GM04503 (cell line): ENCODE results near the gene MAIP1.
"Not testable (repeated sequence)": the region's sequence is repeated elsewhere in the genome, so short reads cannot be mapped to it uniquely, and the experiment has no call there.

Source experiments
- DNase-seq: peaks from one replicate; pipeline ENCODE4 v3.0.0-alpha.2; 2012; ENCODE audit warnings: low read depth

MAIP1 gene

GRCh38 chr2:199955339-199956061, at the start of gene MAIP1, which contains the start of gene TYW5:
Gene MAIP1, plus strand, starts transcription at chr2:199955582. Its CDS starts 217 bp downstream, at chr2:199955799.
Gene TYW5, minus strand, starts transcription at chr2:199955491. Its CDS starts 21 bp downstream, at chr2:199955470.
- DNase-seq = peak; percentile 47

- no peak for DNase-seq
Observed at GRCh38 chr2:199907008-199907714, 48.2 kb upstream of the MAIP1 start.

- no peak for DNase-seq
Observed at GRCh38 chr2:199910338-199911051, 44.9 kb upstream of the MAIP1 start.

- peak; percentile 74 for DNase-seq
Observed at GRCh38 chr2:199911052-199911876, 44.1 kb upstream of the MAIP1 start, which contains the start of gene C2orf69. Gene C2orf69, plus strand, starts transcription at chr2:199911293. Its CDS starts 146 bp downstream, at chr2:199911439.

- no peak for DNase-seq
Observed at GRCh38 chr2:199911877-199912161, 43.6 kb upstream of the MAIP1 start.

- DNase-seq = not testable (repeated sequence)
Observed at GRCh38 chr2:199912553-199913114, 42.7 kb upstream of the MAIP1 start.

- DNase-seq = no peak
Observed at GRCh38 chr2:199914372-199914958, 40.9 kb upstream of the MAIP1 start.

GRCh38 chr2:199916980-199917379, 38.4 kb upstream of the MAIP1 start:
- no peak for DNase-seq

- no peak for DNase-seq
Observed at GRCh38 chr2:199922856-199923255, 32.5 kb upstream of the MAIP1 start.

- no peak for DNase-seq
Observed at GRCh38 chr2:199923924-199924323, 31.5 kb upstream of the MAIP1 start.

GRCh38 chr2:199926806-199927205, 28.6 kb upstream of the MAIP1 start:
- DNase-seq = no peak

GRCh38 chr2:199928226-199928625, 27.2 kb upstream of the MAIP1 start:
- DNase-seq = no peak

GRCh38 chr2:199928626-199929025, 26.8 kb upstream of the MAIP1 start:
- DNase-seq = no peak

GRCh38 chr2:199929262-199929661, 26.1 kb upstream of the MAIP1 start:
- no peak for DNase-seq

GRCh38 chr2:199932312-199932855, 23.0 kb upstream of the MAIP1 start:
- no peak for DNase-seq

- DNase-seq = no peak
Observed at GRCh38 chr2:199933466-199933865, 21.9 kb upstream of the MAIP1 start.

GRCh38 chr2:199936554-199936953, 18.8 kb upstream of the MAIP1 start:
- no peak for DNase-seq

GRCh38 chr2:199940373-199940772, 15.0 kb upstream of the MAIP1 start:
- peak; percentile 14 for DNase-seq

- no peak for DNase-seq
Observed at GRCh38 chr2:199943373-199943772, 12.0 kb upstream of the MAIP1 start.

GRCh38 chr2:199946196-199946595, 9.2 kb upstream of the MAIP1 start:
- no peak for DNase-seq

- DNase-seq = peak; percentile 30
Observed at GRCh38 chr2:199946836-199947235, 8.5 kb upstream of the MAIP1 start.
